H9 (cell line): ENCODE data around the gene PCSK9. TPM values are rescaled to one million over a fixed set of nuclear protein-coding genes. Genes with fewer than 3 reads are reported as not detected.

Experiments used
- DNase-seq: peaks from one replicate; pipeline ENCODE4 v3.0.0-alpha.2; 2017
- H2AFZ ChIP-seq: one replicate; pipeline ENCODE4 v1.6.1; 2013; ENCODE audit warnings: mild to moderate bottlenecking, low read length, control low read depth, moderate library complexity
- H2AK5ac ChIP-seq: 2 replicates; pipeline ENCODE4 v1.6.1; 2013; ENCODE audit warnings: low read length, control low read depth, mixed read lengths; ENCODE audit not compliant: insufficient read length
- H2BK120ac ChIP-seq: one replicate; pipeline ENCODE4 v1.6.1; 2013; ENCODE audit warnings: low read depth, mild to moderate bottlenecking, low read length, control low read depth, inconsistent platforms; ENCODE audit not compliant: poor library complexity, severe bottlenecking
- H2BK12ac ChIP-seq: 2 replicates; pipeline ENCODE4 v1.6.1; 2013; ENCODE audit warnings: low read length, control low read depth, mixed read lengths, low read depth; ENCODE audit not compliant: insufficient read length
- H2BK15ac ChIP-seq: 2 replicates; pipeline ENCODE4 v1.6.1; 2013; ENCODE audit warnings: low read depth, low read length, control low read depth
- H2BK20ac ChIP-seq: one replicate; pipeline ENCODE4 v1.6.1; 2013; ENCODE audit warnings: low read depth, mild to moderate bottlenecking, low read length, control low read depth, inconsistent platforms; ENCODE audit not compliant: poor library complexity, severe bottlenecking
- H2BK5ac ChIP-seq: 2 replicates; pipeline ENCODE4 v1.6.1; 2013; ENCODE audit warnings: low read length, control low read depth, mixed read lengths; ENCODE audit not compliant: insufficient read length
- H3K14ac ChIP-seq: 2 replicates; pipeline ENCODE4 v1.6.1; 2013; ENCODE audit warnings: low read length, control low read depth; ENCODE audit not compliant: insufficient read depth
- H3K18ac ChIP-seq: 2 replicates; pipeline ENCODE4 v1.6.1; 2013; ENCODE audit warnings: low read depth, mild to moderate bottlenecking, mixed read lengths, low read length, control low read depth; ENCODE audit not compliant: insufficient read length
- H3K23ac ChIP-seq: 2 replicates; pipeline ENCODE4 v1.6.1; 2013; ENCODE audit warnings: low read length, control low read depth, mixed read lengths, low read depth; ENCODE audit not compliant: insufficient read length
- H3K23me2 ChIP-seq: 2 replicates; pipeline ENCODE4 v1.6.1; 2013; ENCODE audit warnings: low read depth, mild to moderate bottlenecking, mixed read lengths, low read length, control low read depth; ENCODE audit not compliant: insufficient read length, poor library complexity, severe bottlenecking
- H3K27ac ChIP-seq: 2 replicates; pipeline ENCODE4 v1.5.1; 2013; ENCODE audit warnings: low read length, control low read depth, mixed read lengths, low read depth; ENCODE audit not compliant: insufficient read length
- H3K27me3 ChIP-seq: 2 replicates; pipeline ENCODE4 v1.6.1; 2013; ENCODE audit warnings: low read length, control low read depth, inconsistent platforms; ENCODE audit not compliant: insufficient read depth
- H3K4ac ChIP-seq: 2 replicates; pipeline ENCODE4 v1.6.1; 2013; ENCODE audit warnings: low read depth, mild to moderate bottlenecking, control low read depth, inconsistent platforms, low read length, moderate library complexity
- H3K4me1 ChIP-seq: 2 replicates; pipeline ENCODE4 v1.6.1; 2013; ENCODE audit warnings: low read length, control low read depth, inconsistent platforms; ENCODE audit not compliant: insufficient read depth
- H3K4me2 ChIP-seq: 2 replicates; pipeline ENCODE4 v1.6.1; 2013; ENCODE audit warnings: low read length, control low read depth, mixed read lengths; ENCODE audit not compliant: insufficient read length, insufficient read depth
- H3K56ac ChIP-seq: 2 replicates; pipeline ENCODE4 v1.6.1; 2013; ENCODE audit warnings: low read depth, mild to moderate bottlenecking, mixed read lengths, low read length, control low read depth; ENCODE audit not compliant: insufficient read length
- H3K79me1 ChIP-seq: 2 replicates; pipeline ENCODE4 v1.6.1; 2013; ENCODE audit warnings: low read depth, mild to moderate bottlenecking, moderate library complexity, low read length, control low read depth, inconsistent platforms; ENCODE audit not compliant: insufficient read depth, poor library complexity, severe bottlenecking
- H3K79me2 ChIP-seq: 2 replicates; pipeline ENCODE4 v1.6.1; 2013; ENCODE audit warnings: low read length, control low read depth, inconsistent platforms; ENCODE audit not compliant: insufficient read depth
- H3K9ac ChIP-seq: 2 replicates; pipeline ENCODE4 v1.6.1; 2013; ENCODE audit warnings: low read length, control low read depth, mixed read lengths; ENCODE audit not compliant: insufficient read length; ENCODE audit errors: extremely low read depth
- H3K9me3 ChIP-seq: one replicate; pipeline ENCODE4 v1.6.1; 2013; ENCODE audit warnings: low read depth, low read length, inconsistent platforms; ENCODE audit not compliant: control insufficient read depth
- H3T11ph ChIP-seq: one replicate; pipeline ENCODE4 v1.6.1; 2013; ENCODE audit warnings: mild to moderate bottlenecking, low read length, control low read depth, inconsistent platforms
- H4K20me1 ChIP-seq: one replicate; pipeline ENCODE4 v1.6.1; 2013; ENCODE audit not compliant: control insufficient read depth, insufficient read length, insufficient read depth
- H4K5ac ChIP-seq: 2 replicates; pipeline ENCODE4 v1.6.1; 2013; ENCODE audit warnings: low read depth, mild to moderate bottlenecking, mixed read lengths, low read length, control low read depth; ENCODE audit not compliant: insufficient read length
- H4K8ac ChIP-seq: replicated peaks from 2 replicates; pipeline ENCODE4 v1.6.1; 2013; ENCODE audit warnings: low read length, control low read depth, mixed read lengths, low read depth; ENCODE audit not compliant: insufficient read length
- H4K91ac ChIP-seq: 2 replicates; pipeline ENCODE4 v1.6.1; 2013; ENCODE audit warnings: low read depth, mild to moderate bottlenecking, moderate library complexity, mixed read lengths, low read length, control low read depth; ENCODE audit not compliant: insufficient read length
- H3K27ac Mint-ChIP-seq, 3 experiments: 2 replicates in 2 of 3; 3 replicates in 1 of 3; pipeline ENCODE4 v1.8.0; 2020 to 2021; ENCODE audit warnings: mixed read lengths in 3 of 3, mild to moderate bottlenecking in 1 of 3, moderate library complexity in 1 of 3
- H3K27me3 Mint-ChIP-seq: 2 replicates; pipeline ENCODE4 v1.8.0; 2021; ENCODE audit warnings: low read depth, mild to moderate bottlenecking, moderate library complexity, mixed read lengths
- H3K36me3 Mint-ChIP-seq, 3 experiments: 2 replicates in 2 of 3; 3 replicates in 1 of 3; pipeline ENCODE4 v1.8.0; 2020 to 2021; ENCODE audit warnings: low read depth in 3 of 3, mixed read lengths in 3 of 3; ENCODE audit not compliant: insufficient read depth in 1 of 3
- H3K4me1 Mint-ChIP-seq, 2 experiments: 2 replicates each; pipeline ENCODE4 v1.8.0; 2020; ENCODE audit warnings: mixed read lengths in 2 of 2
- H3K4me3 Mint-ChIP-seq, 2 experiments: 2 replicates in 1 of 2; 3 replicates in 1 of 2; pipeline ENCODE4 v1.8.0; 2020 to 2021; ENCODE audit warnings: mild to moderate bottlenecking in 2 of 2, mixed read lengths in 2 of 2, moderate library complexity in 1 of 2
- H3K9me3 Mint-ChIP-seq, 2 experiments: 2 replicates in 1 of 2; 3 replicates in 1 of 2; pipeline ENCODE4 v1.8.0; 2020; ENCODE audit warnings: mild to moderate bottlenecking in 2 of 2, mixed read lengths in 2 of 2, moderate library complexity in 1 of 2
- WGBS: extraction: QIAGEN DNeasy Blood & Tissue Kit; methylation state at CpG from one replicate; pipeline ENCODE4 v1.1.7; 2013; ENCODE audit warnings: missing lambda C conversion rate, low lambda C conversion rate, mixed read lengths; ENCODE audit not compliant: insufficient read length; ENCODE audit errors: extremely low coverage; 5-methylcytosine and 5-hydroxymethylcytosine counted together
- total RNA-seq: library from RNA; stranded (reverse); gene quantifications from 2 replicates; pipeline ENCODE4 v1.2.1, GENCODE V29; 2021
- TF ChIP-seq, protein P1 (sequence below): fragments of 200-600 bp; sonication (generic); conservative IDR thresholded peaks from 3 replicates; pipeline ENCODE4 v1.8.0; 2021; ENCODE audit warnings: antibody characterized with exemption, mild to moderate bottlenecking

PCSK9 gene
- total RNA-seq, 1 experiment from 2014 or later: 75.1 TPM

- Histone ChIP-seq H3K79me2 (peaks cover 18% of the 10 kb centered on the region; the same call in 1 of the 2 replicates), H3K23ac (no peak overlapping the region), H3K27me3 (peaks cover 11% of the 10 kb centered on the region; the same call in 1 of the 2 replicates), H3K4me1 (peaks cover 9% of the 10 kb centered on the region; the same call in 1 of the 2 replicates), H3T11ph (no peak overlapping the region), H3K18ac (no peak overlapping the region), H4K8ac (no peak overlapping the region), H2AK5ac (no peak overlapping the region), H2BK12ac (no peak overlapping the region), H3K79me1 (no peaks in the 10 kb centered on the region), H3K9ac (no peak overlapping the region), H2BK120ac (no peak overlapping the region), H2BK20ac (no peak overlapping the region), H3K4me2 (no peak overlapping the region), H3K56ac (no peak overlapping the region), H3K4ac (no peak overlapping the region), H4K20me1 (no peaks in the 10 kb centered on the region), H3K23me2 (peaks cover 21% of the 10 kb centered on the region), H4K91ac (no peak overlapping the region), H2BK5ac (no peak overlapping the region), H3K14ac (no peak overlapping the region), H2AFZ (no peak overlapping the region), H4K5ac (no peak overlapping the region), H2BK15ac (no peak overlapping the region), H3K9me3 (no peaks in the 10 kb centered on the region), H3K27ac (no peak overlapping the region)
- Mint-ChIP-seq H3K4me3 (no peak overlapping the region), H3K36me3 (peaks cover 17 to 49% (median 21%) of the 10 kb centered on the region in 3 experiments), H3K9me3 (no peaks in the 10 kb centered on the region; a peak in 1 of 5 replicates), H3K4me1 (peaks cover 37 to 41% of the 10 kb centered on the region in 2 experiments), H3K27ac (no peak overlapping the region), H3K27me3 (peaks cover 37% of the 10 kb centered on the region)
- TF ChIP-seq, protein P1, sequence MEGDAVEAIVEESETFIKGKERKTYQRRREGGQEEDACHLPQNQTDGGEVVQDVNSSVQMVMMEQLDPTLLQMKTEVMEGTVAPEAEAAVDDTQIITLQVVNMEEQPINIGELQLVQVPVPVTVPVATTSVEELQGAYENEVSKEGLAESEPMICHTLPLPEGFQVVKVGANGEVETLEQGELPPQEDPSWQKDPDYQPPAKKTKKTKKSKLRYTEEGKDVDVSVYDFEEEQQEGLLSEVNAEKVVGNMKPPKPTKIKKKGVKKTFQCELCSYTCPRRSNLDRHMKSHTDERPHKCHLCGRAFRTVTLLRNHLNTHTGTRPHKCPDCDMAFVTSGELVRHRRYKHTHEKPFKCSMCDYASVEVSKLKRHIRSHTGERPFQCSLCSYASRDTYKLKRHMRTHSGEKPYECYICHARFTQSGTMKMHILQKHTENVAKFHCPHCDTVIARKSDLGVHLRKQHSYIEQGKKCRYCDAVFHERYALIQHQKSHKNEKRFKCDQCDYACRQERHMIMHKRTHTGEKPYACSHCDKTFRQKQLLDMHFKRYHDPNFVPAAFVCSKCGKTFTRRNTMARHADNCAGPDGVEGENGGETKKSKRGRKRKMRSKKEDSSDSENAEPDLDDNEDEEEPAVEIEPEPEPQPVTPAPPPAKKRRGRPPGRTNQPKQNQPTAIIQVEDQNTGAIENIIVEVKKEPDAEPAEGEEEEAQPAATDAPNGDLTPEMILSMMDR: no peak
- no peak for DNase-seq
- WGBS: no CpG with 5 or more reads among the region's 2 CpGs
Measured at GRCh38 chr1:55043011-55043410, 3.7 kb downstream of the PCSK9 start.
